Astrocyte (in vitro differentiated cells and primary cell): Measurements from ENCODE around the gene SQOR.

ENCODE experiments used
- CTCF ChIP-seq: IDR thresholded peaks from 2 replicates; pipeline ENCODE4 v1.5.1; 2011; ENCODE audit warnings: low read depth, mild to moderate bottlenecking, inconsistent platforms, low read length, moderate library complexity; ENCODE audit not compliant: insufficient read depth
- EZH2 ChIP-seq: IDR thresholded peaks from 2 replicates; pipeline ENCODE4 v1.6.1; 2012; ENCODE audit warnings: mild to moderate bottlenecking, low read length, inconsistent platforms; ENCODE audit not compliant: insufficient read depth

- TF ChIP-seq CTCF (no peak), EZH2 (no peak)
These were observed 3.1 kb upstream of the SQOR start for GRCh38 chr15:45631776-45632175.
